ENCODE measurements around the gene YBX2.
A peak's percentile ranks its signal among the peaks of the same experiment; 100 is the strongest.

Gene YBX2

DNA sequence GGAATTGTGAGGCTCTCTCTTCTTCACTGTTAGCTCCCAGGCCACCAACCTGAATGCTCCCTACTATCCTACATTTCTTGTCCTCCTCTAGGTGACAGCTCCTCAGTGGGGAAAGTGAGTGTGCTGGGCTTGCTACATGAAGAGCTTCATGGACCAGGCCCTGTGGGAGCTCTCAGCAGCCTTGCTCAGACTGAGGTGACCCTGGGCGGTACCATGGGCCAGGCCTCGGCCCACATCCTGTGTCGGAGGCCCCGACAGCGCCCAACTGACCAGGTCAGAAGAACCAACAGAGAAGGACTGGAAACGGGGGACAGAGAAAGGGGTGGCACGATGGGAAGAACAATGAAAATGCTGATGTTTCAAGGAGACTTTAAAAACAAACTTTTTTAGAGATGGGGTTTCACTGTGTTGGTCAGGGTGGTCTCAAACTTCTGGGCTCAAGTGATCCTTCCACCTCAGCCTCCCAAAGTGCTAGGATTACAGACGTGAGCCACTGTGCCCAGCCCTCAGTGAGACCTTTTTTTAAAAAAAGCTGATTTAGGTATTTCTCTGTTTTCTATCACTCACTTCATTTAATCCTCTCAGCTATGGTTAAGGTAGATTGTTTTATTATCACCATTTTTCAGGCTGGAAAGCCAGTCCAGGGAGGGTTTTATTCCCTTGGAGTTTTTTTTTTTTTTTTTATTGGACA is 37.5 kb downstream of the YBX2 start:
- TF ChIP-seq, protein P1, sequence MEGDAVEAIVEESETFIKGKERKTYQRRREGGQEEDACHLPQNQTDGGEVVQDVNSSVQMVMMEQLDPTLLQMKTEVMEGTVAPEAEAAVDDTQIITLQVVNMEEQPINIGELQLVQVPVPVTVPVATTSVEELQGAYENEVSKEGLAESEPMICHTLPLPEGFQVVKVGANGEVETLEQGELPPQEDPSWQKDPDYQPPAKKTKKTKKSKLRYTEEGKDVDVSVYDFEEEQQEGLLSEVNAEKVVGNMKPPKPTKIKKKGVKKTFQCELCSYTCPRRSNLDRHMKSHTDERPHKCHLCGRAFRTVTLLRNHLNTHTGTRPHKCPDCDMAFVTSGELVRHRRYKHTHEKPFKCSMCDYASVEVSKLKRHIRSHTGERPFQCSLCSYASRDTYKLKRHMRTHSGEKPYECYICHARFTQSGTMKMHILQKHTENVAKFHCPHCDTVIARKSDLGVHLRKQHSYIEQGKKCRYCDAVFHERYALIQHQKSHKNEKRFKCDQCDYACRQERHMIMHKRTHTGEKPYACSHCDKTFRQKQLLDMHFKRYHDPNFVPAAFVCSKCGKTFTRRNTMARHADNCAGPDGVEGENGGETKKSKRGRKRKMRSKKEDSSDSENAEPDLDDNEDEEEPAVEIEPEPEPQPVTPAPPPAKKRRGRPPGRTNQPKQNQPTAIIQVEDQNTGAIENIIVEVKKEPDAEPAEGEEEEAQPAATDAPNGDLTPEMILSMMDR (IDR thresholded peaks at IDR 0.05; ENCODE audit: control insufficient read depth, extremely low read depth, insufficient read depth) = no peak
- no peak overlapping the region for H3K4me3 ChIP-seq (ENCODE audit: low read depth, low read length)
- no peak for DNase-seq (ENCODE audit: low read depth)

DNA sequence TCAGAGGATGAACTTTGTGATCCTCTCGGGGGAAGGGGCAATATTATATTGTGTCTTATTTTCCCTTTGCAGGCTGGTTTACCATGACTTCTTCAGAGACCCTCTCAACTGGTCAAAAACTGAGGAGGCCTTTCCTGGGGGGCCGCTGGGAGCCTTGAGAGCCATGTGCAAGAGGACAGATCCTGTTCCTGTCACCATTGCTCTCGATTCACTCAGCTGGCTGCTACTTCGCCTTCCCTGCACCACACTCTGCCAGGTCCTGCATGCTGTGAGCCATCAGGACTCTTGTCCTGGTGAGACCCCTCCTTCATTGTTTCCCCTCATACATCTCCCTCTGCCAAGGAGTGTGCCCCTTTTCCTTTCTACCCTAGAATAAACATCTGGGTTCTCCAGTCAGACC is 39.9 kb downstream of the YBX2 start:
- no peak overlapping the region for H3K4me3 ChIP-seq (ENCODE audit: low read depth, low read length)
- TF ChIP-seq, protein P1 (IDR thresholded peaks at IDR 0.05; ENCODE audit: control insufficient read depth, extremely low read depth, insufficient read depth) = no peak
- no peak for DNase-seq (ENCODE audit: low read depth)

DNA sequence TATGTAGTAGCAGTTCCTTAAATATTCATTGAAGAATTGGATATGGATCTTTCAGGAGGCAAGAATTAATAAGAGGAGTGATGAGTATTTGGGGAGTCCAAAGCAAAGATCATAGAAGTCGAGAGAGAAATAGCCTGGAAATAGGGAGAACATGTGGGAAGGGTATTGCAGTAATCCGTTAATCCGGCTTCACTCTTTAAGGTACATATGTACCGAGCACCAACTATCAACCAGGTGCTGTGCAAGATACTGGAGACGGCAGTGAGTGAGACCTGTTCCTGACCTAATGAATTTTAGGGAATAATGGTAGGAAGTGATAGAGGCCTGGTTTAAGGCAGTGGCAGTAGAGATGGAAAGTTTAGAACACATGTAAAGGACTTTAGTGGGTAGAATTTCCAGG is 41.4 kb downstream of the YBX2 start:
- TF ChIP-seq, protein P1 (IDR thresholded peaks at IDR 0.05; ENCODE audit: control insufficient read depth, extremely low read depth, insufficient read depth) = no peak
- peak overlapping the region; percentile 92 for H3K4me3 ChIP-seq (ENCODE audit: low read depth, low read length)
- no peak for DNase-seq (ENCODE audit: low read depth)

DNA sequence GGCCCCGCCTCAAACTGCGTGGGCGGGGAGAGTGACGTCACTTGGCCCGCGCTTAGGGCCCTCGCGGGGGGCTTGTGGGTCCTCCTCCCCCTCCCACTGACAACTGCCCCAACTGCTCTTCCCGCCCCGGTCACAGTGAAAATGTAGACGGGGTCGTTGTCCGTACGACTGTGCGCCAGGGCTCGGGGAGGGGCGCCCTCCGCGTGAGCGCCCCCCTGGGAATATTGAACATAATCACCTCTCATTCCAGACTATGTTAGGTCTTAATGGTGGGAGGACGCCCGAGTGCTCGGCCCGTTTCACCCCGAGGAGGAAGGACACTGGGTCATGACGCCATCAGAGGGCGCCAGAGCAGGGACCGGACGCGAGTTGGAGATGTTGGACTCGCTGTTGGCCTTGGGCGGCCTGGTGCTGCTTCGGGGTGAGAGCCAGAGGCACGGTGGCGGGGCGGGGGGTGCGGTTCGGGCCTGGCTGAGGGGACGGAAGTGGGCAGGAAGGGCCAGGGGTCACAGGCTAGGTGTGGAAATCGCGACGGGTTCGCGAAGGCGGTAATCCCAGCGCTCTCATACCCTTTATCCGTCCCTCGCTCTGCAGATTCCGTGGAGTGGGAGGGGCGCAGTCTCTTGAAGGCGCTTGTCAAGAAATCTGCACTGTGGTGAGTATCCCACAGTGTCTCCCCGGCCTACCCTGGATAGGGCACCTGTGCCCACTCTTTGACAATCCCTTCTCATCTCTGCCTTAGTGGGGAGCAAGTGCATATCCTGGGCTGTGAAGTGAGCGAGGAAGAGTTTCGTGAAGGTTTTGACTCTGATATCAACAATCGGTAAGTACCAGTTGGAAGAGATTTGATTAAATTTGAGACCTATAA is 42.0 kb downstream of the YBX2 start, which contains the start of gene ELP5:
TSS of gene ELP5 (plus strand) at position 40 of the 868 bp plus-strand sequence. CDS start at position 376, 336 bp downstream.
- TF ChIP-seq, protein P1 (IDR thresholded peaks at IDR 0.05; ENCODE audit: control insufficient read depth, extremely low read depth, insufficient read depth) = peak; percentile 58
- peak within 1 kb of the TSS; percentile 92 for H3K4me3 ChIP-seq (ENCODE audit: low read depth, low read length)
- DNase-seq (ENCODE audit: low read depth) = no peak

DNA sequence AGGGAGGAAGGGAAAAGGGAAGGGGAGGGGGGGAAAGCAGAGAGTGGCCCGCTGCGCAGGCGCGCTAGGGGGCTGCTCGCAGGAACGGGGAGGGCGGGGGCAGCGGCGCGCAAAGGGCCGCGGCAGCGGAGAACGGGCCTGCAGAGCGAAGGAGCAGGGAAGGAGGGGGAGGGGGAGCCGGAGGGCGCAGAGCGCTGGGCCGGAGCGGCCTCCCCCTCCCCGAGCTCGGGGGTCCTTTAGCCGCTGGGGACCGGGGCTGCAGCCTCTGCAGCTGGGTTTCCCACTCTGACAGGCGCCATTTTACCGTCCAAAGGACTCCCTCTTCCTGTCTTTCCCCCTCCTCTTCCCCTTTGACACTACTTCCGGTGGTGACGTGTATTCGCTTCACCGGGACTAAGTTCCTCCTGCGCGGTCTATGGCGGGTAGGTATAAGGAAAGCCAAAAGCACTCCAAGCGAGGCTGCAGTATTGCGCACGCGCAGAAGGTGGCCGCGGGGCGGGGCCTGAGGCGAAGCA is 42.7 kb downstream of the YBX2 start, which contains the start of gene CTDNEP1:
TSS of gene CTDNEP1 (minus strand) at position 74 of the 515 bp plus-strand sequence. CDS start 438 bp downstream, outside the sequence.
- TF ChIP-seq, protein P1 (IDR thresholded peaks at IDR 0.05; ENCODE audit: control insufficient read depth, extremely low read depth, insufficient read depth) = no peak
- peak within 1 kb of the TSS; percentile 92 for H3K4me3 ChIP-seq (ENCODE audit: low read depth, low read length)
- peak; percentile 99 for DNase-seq (ENCODE audit: low read depth)

DNA sequence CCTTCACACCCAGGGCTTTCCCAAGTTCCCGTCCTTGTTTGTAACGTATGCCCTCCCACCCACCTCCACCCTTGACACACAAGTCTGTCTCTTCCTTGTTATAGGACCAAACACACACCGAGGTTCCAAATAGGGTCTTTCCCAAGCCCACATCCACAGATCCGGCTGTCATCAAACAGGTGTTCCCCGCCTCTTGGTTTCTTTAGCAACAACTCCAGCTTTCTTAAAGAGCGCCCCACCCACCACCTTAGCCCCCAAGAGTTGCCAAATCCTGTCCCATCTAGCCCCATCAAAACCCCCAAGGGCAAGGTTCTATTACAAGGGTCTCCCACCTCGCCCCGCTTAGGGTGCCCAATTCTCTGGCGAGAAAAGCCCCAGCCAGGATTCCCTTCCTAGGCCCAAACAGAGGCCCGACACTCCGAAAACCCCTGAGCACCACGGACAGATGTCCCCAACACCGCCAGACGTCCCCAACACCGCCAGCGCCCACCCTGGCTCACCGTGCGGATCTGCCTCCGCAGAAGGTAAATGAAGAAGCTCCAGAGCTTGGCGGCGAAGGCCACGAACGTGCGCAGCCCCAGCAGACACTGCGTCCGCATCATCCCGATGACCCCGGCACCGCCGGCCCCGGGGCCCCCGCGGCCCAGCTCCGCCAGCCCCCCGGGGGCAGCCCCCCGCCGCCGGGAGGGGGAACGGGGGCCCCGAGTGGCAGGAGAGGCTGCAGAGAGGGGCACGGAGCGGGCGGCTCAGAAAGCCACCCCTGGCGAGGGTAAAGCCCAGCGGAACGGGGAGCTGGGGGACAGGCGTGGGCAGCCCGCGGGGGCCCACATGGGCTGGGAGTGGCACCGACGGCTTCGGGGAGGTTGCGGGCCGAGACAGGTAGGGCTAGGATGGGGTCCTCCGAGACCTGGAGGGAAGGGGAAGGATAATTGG is 43.5 kb downstream of the YBX2 start:
- H3K4me3 ChIP-seq (ENCODE audit: low read depth, low read length) = peak overlapping the region; percentile 92
- TF ChIP-seq, protein P1 (IDR thresholded peaks at IDR 0.05; ENCODE audit: control insufficient read depth, extremely low read depth, insufficient read depth) = no peak
- no peak for DNase-seq (ENCODE audit: low read depth)

All from LNCaP clone FGC (cell line).